ENCODE results near the gene NKX2-3.

GRCh38 chr10:99558708-99559107, 26.0 kb downstream of the NKX2-3 start:
- no peak for TF ChIP-seq POLR2A (IDR thresholded peaks at IDR 0.05)
- no peak for TF ChIP-seq CTCF (IDR thresholded peaks at IDR 0.05)

All from Peyer's patch (tissue), 4 donors.